SU-DHL-6 (cell line): ENCODE measurements around the gene IGF2R.

ENCODE experiments used
- H2AFZ ChIP-seq: fragments of 200-600 bp; sonication (generic); 2 replicates; pipeline ENCODE4 v1.6.1; 2014; ENCODE audit warnings: low read depth, mild to moderate bottlenecking, moderate library complexity, mixed read lengths, antibody characterized with exemption, low read length; ENCODE audit not compliant: severe bottlenecking
- H3F3A ChIP-seq: fragments of 200-600 bp; shearing (Covaris generic); 2 replicates; pipeline ENCODE4 v1.6.0; 2016; ENCODE audit warnings: antibody characterized with exemption, mild to moderate bottlenecking; ENCODE audit not compliant: insufficient read depth
- H3K27ac ChIP-seq: fragments of 200-600 bp; sonication (generic); 2 replicates; pipeline ENCODE4 v1.5.1; 2016; ENCODE audit warnings: low read depth, mild to moderate bottlenecking, low read length, moderate library complexity, mixed read lengths
- H3K27me3 ChIP-seq: fragments of 200-600 bp; sonication (generic), shearing (Covaris generic); 2 replicates; pipeline ENCODE4 v1.6.0; 2014; ENCODE audit warnings: mild to moderate bottlenecking, low read length
- H3K36me3 ChIP-seq: fragments of 200-600 bp; sonication (generic); 2 replicates; pipeline ENCODE4 v1.6.1; 2014; ENCODE audit warnings: mild to moderate bottlenecking, low read length, mixed read lengths
- H3K4me2 ChIP-seq: fragments of 300-600, 200-600 bp; shearing (Covaris generic), sonication (generic); 2 replicates; pipeline ENCODE4 v1.6.0; 2014; ENCODE audit warnings: low read length, low read depth, mild to moderate bottlenecking; ENCODE audit not compliant: poor library complexity, severe bottlenecking
- H3K4me3 ChIP-seq: fragments of 200-600 bp; sonication (generic); 2 replicates; pipeline ENCODE4 v1.5.1; 2014; ENCODE audit warnings: antibody characterized with exemption, low read length, mild to moderate bottlenecking, mixed read lengths; ENCODE audit not compliant: insufficient read depth, poor library complexity, severe bottlenecking
- H3K79me2 ChIP-seq: fragments of 200-600 bp; sonication (generic); 2 replicates; pipeline ENCODE4 v1.6.1; 2014; ENCODE audit warnings: mild to moderate bottlenecking, low read length, moderate library complexity; ENCODE audit not compliant: insufficient read depth
- H3K9ac ChIP-seq: fragments of 200-600 bp; sonication (generic); 2 replicates; pipeline ENCODE4 v1.7.0; 2014; ENCODE audit warnings: mild to moderate bottlenecking, low read length
- H3K9me2 ChIP-seq: fragments of 200-600 bp; sonication (generic); replicated peaks from 2 replicates; pipeline ENCODE4 v1.6.1; 2014; ENCODE audit warnings: low read length; ENCODE audit not compliant: insufficient read depth
- H3K9me3 ChIP-seq: fragments of 200-600 bp; sonication (generic); 2 replicates; pipeline ENCODE4 v1.6.1; 2014; ENCODE audit warnings: low read length, mixed read lengths; ENCODE audit not compliant: insufficient read depth
- H4K20me1 ChIP-seq: fragments of 200-600 bp; sonication (generic); 2 replicates; pipeline ENCODE4 v1.6.1; 2014; ENCODE audit warnings: low read depth, mild to moderate bottlenecking, antibody characterized with exemption, low read length, moderate library complexity, mixed read lengths
- CTCF ChIP-seq: fragments of 200-600 bp; sonication (generic); IDR thresholded peaks from one replicate; pipeline ENCODE4 v1.5.1; 2017; ENCODE audit warnings: antibody characterized with exemption, mild to moderate bottlenecking, low read length, moderate library complexity; ENCODE audit not compliant: insufficient read depth, poor library complexity, severe bottlenecking
- EZH2phosphoT487 ChIP-seq: fragments of 200-600 bp; sonication (generic), shearing (Covaris generic); conservative IDR thresholded peaks from 2 replicates; pipeline ENCODE4 v1.6.1; 2018; ENCODE audit warnings: mild to moderate bottlenecking, antibody characterized with exemption, low read length, moderate library complexity, mixed read lengths

Gene IGF2R

GRCh38 chr6:160038479-160038878 lies 69.6 kb downstream of the IGF2R start:
- no peak overlapping the region for H3K4me3 ChIP-seq
- H3K36me3 ChIP-seq: 0 out of 2 replicates have a peak, but pooled peaks cover 3% of the 10 kb centered on the region
- no peak overlapping the region for H3K27ac ChIP-seq

GRCh38 chr6:160039441-160039840 lies 70.6 kb downstream of the IGF2R start:
- H3K4me3 ChIP-seq: no peak overlapping the region
- H3K9me3 ChIP-seq: no peaks in the 10 kb centered on the region
- no peak overlapping the region for H3K4me2 ChIP-seq
- H3K27ac ChIP-seq: no peak overlapping the region
- H3K27me3 ChIP-seq: no peaks in the 10 kb centered on the region
- TF ChIP-seq EZH2phosphoT487 (no peak), CTCF (no peak)
- no peak overlapping the region for H2AFZ ChIP-seq
- H3F3A ChIP-seq: no peaks in the 10 kb centered on the region
- no peaks in the 10 kb centered on the region for H3K79me2 ChIP-seq
- H3K9ac ChIP-seq: no peak overlapping the region
- no peaks in the 10 kb centered on the region for H3K36me3 ChIP-seq
- no peaks in the 10 kb centered on the region for H4K20me1 ChIP-seq
- H3K9me2 ChIP-seq: no peaks in the 10 kb centered on the region

More at GRCh38 chr6:160038479-160038878, 69.6 kb downstream of the IGF2R start:
- no peak overlapping the region for H3K9ac ChIP-seq
- no peak overlapping the region for H3K4me2 ChIP-seq
- H4K20me1 ChIP-seq: no peaks in the 10 kb centered on the region
- H3K9me2 ChIP-seq: no peaks in the 10 kb centered on the region
- H3K27me3 ChIP-seq: no peaks in the 10 kb centered on the region
- no peaks in the 10 kb centered on the region for H3F3A ChIP-seq
- no peaks in the 10 kb centered on the region for H3K9me3 ChIP-seq
- no peaks in the 10 kb centered on the region for H3K79me2 ChIP-seq
- TF ChIP-seq CTCF (no peak), EZH2phosphoT487 (no peak)
- H2AFZ ChIP-seq: no peak overlapping the region

GRCh38 chr6:160040055-160040454 lies 71.2 kb downstream of the IGF2R start:
- H4K20me1 ChIP-seq: no peaks in the 10 kb centered on the region
- no peak overlapping the region for H2AFZ ChIP-seq
- no peaks in the 10 kb centered on the region for H3F3A ChIP-seq
- no peaks in the 10 kb centered on the region for H3K79me2 ChIP-seq
- H3K36me3 ChIP-seq: no peaks in the 10 kb centered on the region
- no peak overlapping the region for H3K4me2 ChIP-seq
- no peak overlapping the region for H3K9ac ChIP-seq
- no peak overlapping the region for H3K27ac ChIP-seq
- H3K9me2 ChIP-seq: no peaks in the 10 kb centered on the region
- H3K27me3 ChIP-seq: no peaks in the 10 kb centered on the region
- no peaks in the 10 kb centered on the region for H3K9me3 ChIP-seq
- no peak overlapping the region for H3K4me3 ChIP-seq
- TF ChIP-seq EZH2phosphoT487: no peak
- TF ChIP-seq CTCF: no peak
